ENCODE results near the gene HBS1L.

- TF ChIP-seq POLR2AphosphoS5 (IDR thresholded peaks at IDR 0.05; ENCODE audit: low read depth, low read length) (no peak), TAF1 (IDR thresholded peaks at IDR 0.05; ENCODE audit: borderline replicate concordance, low read depth, low read length) (no peak), RXRA (IDR thresholded peaks at IDR 0.05; ENCODE audit: borderline replicate concordance, low read depth) (no peak), CHD2 (IDR thresholded peaks at IDR 0.05; ENCODE audit: low read length, partially characterized antibody) (no peak)
- TF ChIP-seq, protein P1, sequence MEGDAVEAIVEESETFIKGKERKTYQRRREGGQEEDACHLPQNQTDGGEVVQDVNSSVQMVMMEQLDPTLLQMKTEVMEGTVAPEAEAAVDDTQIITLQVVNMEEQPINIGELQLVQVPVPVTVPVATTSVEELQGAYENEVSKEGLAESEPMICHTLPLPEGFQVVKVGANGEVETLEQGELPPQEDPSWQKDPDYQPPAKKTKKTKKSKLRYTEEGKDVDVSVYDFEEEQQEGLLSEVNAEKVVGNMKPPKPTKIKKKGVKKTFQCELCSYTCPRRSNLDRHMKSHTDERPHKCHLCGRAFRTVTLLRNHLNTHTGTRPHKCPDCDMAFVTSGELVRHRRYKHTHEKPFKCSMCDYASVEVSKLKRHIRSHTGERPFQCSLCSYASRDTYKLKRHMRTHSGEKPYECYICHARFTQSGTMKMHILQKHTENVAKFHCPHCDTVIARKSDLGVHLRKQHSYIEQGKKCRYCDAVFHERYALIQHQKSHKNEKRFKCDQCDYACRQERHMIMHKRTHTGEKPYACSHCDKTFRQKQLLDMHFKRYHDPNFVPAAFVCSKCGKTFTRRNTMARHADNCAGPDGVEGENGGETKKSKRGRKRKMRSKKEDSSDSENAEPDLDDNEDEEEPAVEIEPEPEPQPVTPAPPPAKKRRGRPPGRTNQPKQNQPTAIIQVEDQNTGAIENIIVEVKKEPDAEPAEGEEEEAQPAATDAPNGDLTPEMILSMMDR (IDR thresholded peaks at IDR 0.05): no peak
Measured at GRCh38 chr6:135021310-135022049, 33.1 kb downstream of the HBS1L start.
